ENCODE measurements around the gene TTC9C.

- TF ChIP-seq CTCF (IDR thresholded peaks at IDR 0.05) (no peak), RELA (CRISPR knock-in tag; IDR thresholded peaks at IDR 0.05; ENCODE audit: borderline replicate concordance) (no peak), USF2 (CRISPR knock-in tag; IDR thresholded peaks at IDR 0.05) (no peak), ETV6 (CRISPR knock-in tag; IDR thresholded peaks at IDR 0.05) (no peak), ELF4 (CRISPR knock-in tag; IDR thresholded peaks at IDR 0.05; ENCODE audit: low read depth) (no peak)
These were observed 2.0 kb upstream of the TTC9C start for GRCh38 chr11:62726156-62726914.
